ENCODE measurements around the gene C8B. TPM values are rescaled to one million over a fixed set of nuclear protein-coding genes. Genes with fewer than 3 reads are reported as not detected.

Gene C8B
- total and polyA plus RNA-seq, 2 experiments from 2014 or later: not detected

DNA sequence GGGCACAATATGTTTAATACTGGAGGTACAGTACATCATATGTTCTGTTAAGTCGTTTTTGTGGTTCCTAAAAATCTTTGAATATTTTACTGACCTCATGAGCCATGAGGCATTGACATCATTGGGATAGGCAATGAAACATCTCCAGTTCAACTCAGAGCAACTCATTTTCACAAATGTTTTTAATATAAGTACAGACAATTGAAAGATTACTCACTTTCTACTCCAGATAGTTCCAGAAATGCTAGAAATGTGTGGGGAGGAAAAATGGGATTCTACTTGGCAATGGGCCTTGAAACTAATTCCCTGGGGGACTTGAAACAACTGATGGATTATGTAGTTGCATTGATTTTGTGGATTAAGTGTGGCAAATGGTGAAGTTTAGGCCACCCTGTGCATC lies 7.2 kb upstream of the C8B start:
- Mint-ChIP-seq H3K27me3 (ENCODE audit: insufficient read depth, low read depth, poor library complexity) (no peaks in the 10 kb centered on the region), H3K36me3 (ENCODE audit: low read depth) (no peaks in the 10 kb centered on the region), H3K9me3 (no peaks in the 10 kb centered on the region), H3K4me3 (no peak overlapping the region), H3K4me1 (no peaks in the 10 kb centered on the region), H3K27ac (no peak overlapping the region)
- no peaks in the 10 kb centered on the region for H3F3A ChIP-seq (replicated peaks; ENCODE audit: low read depth)
- no peak overlapping the region for H2AFZ ChIP-seq
- H3K4me3 ChIP-seq: no peak overlapping the region
- H3K27me3 ChIP-seq (ENCODE audit: insufficient read depth): no peaks in the 10 kb centered on the region
- H3K79me2 ChIP-seq (replicated peaks; ENCODE audit: insufficient read depth): no peaks in the 10 kb centered on the region
- no peaks in the 10 kb centered on the region for H3K36me3 ChIP-seq (ENCODE audit: insufficient read depth)
- DNase-seq (ENCODE audit: low spot score) (no peak), ATAC-seq (no peak)
- H3K9me2 ChIP-seq (ENCODE audit: insufficient read depth): no peaks in the 10 kb centered on the region
- no peak overlapping the region for H3K4me2 ChIP-seq
- no peak overlapping the region for H3K27ac ChIP-seq (ENCODE audit: low read depth)
- TF ChIP-seq, protein P1, sequence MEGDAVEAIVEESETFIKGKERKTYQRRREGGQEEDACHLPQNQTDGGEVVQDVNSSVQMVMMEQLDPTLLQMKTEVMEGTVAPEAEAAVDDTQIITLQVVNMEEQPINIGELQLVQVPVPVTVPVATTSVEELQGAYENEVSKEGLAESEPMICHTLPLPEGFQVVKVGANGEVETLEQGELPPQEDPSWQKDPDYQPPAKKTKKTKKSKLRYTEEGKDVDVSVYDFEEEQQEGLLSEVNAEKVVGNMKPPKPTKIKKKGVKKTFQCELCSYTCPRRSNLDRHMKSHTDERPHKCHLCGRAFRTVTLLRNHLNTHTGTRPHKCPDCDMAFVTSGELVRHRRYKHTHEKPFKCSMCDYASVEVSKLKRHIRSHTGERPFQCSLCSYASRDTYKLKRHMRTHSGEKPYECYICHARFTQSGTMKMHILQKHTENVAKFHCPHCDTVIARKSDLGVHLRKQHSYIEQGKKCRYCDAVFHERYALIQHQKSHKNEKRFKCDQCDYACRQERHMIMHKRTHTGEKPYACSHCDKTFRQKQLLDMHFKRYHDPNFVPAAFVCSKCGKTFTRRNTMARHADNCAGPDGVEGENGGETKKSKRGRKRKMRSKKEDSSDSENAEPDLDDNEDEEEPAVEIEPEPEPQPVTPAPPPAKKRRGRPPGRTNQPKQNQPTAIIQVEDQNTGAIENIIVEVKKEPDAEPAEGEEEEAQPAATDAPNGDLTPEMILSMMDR (conservative IDR thresholded peaks at IDR 0.05; ENCODE audit: low read depth in 2 of 2): no peak
- TF ChIP-seq CREB1 (CRISPR knock-in tag; IDR thresholded peaks at IDR 0.05; ENCODE audit: low read depth) (no peak), POLR2AphosphoS5 (IDR thresholded peaks at IDR 0.05; ENCODE audit: low read depth) (no peak), EZH2phosphoT487 (IDR thresholded peaks at IDR 0.05; ENCODE audit: unreplicated experiment) (no peak)
- TF ChIP-seq, protein P2, sequence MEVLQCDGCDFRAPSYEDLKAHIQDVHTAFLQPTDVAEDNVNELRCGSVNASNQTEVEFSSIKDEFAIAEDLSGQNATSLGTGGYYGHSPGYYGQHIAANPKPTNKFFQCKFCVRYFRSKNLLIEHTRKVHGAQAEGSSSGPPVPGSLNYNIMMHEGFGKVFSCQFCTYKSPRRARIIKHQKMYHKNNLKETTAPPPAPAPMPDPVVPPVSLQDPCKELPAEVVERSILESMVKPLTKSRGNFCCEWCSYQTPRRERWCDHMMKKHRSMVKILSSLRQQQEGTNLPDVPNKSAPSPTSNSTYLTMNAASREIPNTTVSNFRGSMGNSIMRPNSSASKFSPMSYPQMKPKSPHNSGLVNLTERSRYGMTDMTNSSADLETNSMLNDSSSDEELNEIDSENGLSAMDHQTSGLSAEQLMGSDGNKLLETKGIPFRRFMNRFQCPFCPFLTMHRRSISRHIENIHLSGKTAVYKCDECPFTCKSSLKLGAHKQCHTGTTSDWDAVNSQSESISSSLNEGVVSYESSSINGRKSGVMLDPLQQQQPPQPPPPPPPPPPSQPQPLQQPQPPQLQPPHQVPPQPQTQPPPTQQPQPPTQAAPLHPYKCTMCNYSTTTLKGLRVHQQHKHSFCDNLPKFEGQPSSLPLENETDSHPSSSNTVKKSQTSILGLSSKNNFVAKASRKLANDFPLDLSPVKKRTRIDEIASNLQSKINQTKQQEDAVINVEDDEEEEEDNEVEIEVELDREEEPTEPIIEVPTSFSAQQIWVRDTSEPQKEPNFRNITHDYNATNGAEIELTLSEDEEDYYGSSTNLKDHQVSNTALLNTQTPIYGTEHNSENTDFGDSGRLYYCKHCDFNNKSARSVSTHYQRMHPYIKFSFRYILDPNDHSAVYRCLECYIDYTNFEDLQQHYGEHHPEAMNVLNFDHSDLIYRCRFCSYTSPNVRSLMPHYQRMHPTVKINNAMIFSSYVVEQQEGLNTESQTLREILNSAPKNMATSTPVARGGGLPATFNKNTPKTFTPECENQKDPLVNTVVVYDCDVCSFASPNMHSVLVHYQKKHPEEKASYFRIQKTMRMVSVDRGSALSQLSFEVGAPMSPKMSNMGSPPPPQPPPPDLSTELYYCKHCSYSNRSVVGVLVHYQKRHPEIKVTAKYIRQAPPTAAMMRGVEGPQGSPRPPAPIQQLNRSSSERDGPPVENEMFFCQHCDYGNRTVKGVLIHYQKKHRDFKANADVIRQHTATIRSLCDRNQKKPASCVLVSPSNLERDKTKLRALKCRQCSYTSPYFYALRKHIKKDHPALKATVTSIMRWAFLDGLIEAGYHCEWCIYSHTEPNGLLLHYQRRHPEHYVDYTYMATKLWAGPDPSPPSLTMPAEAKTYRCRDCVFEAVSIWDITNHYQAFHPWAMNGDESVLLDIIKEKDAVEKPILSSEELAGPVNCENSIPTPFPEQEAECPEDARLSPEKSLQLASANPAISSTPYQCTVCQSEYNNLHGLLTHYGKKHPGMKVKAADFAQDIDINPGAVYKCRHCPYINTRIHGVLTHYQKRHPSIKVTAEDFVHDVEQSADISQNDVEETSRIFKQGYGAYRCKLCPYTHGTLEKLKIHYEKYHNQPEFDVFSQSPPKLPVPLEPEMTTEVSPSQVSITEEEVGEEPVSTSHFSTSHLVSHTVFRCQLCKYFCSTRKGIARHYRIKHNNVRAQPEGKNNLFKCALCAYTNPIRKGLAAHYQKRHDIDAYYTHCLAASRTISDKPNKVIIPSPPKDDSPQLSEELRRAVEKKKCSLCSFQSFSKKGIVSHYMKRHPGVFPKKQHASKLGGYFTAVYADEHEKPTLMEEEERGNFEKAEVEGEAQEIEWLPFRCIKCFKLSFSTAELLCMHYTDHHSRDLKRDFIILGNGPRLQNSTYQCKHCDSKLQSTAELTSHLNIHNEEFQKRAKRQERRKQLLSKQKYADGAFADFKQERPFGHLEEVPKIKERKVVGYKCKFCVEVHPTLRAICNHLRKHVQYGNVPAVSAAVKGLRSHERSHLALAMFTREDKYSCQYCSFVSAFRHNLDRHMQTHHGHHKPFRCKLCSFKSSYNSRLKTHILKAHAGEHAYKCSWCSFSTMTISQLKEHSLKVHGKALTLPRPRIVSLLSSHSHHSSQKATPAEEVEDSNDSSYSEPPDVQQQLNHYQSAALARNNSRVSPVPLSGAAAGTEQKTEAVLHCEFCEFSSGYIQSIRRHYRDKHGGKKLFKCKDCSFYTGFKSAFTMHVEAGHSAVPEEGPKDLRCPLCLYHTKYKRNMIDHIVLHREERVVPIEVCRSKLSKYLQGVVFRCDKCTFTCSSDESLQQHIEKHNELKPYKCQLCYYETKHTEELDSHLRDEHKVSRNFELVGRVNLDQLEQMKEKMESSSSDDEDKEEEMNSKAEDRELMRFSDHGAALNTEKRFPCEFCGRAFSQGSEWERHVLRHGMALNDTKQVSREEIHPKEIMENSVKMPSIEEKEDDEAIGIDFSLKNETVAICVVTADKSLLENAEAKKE (CRISPR knock-in tag; IDR thresholded peaks at IDR 0.05): no peak
- H3K4me1 ChIP-seq (ENCODE audit: insufficient read depth): no peaks in the 10 kb centered on the region
- H4K20me1 ChIP-seq (replicated peaks; ENCODE audit: insufficient read depth): no peaks in the 10 kb centered on the region

All from GM23338 (cell line).